ENCODE measurements around the gene YWHAG. TPM values are rescaled to one million over a fixed set of nuclear protein-coding genes. Genes with fewer than 3 reads are reported as not detected.

Gene YWHAG
- total and polyA plus RNA-seq, 9 of the 15 experiments (the other 6 are each of a cell fraction or from before 2014, with no cell fraction given) = 30.4 to 246 (median 94.5) TPM

- TF ChIP-seq ZNF592 (IDR thresholded peaks at IDR 0.05) = no peak
- peak in 1 of 2 experiments; percentile 39; a peak in 2 of 4 replicates for TF ChIP-seq RAD21 (CRISPR knock-in tag; conservative IDR thresholded peaks at IDR 0.05 in 1 of 2, IDR thresholded peaks at IDR 0.05 in 1 of 2)
- no peak for TF ChIP-seq RBM14 (IDR thresholded peaks at IDR 0.05; ENCODE audit: borderline replicate concordance, insufficient read depth, low read depth, low read length)
- TF ChIP-seq CHCHD3 (CRISPR knock-in tag; IDR thresholded peaks at IDR 0.05) = no peak
- no peak for TF ChIP-seq ZNF449 (CRISPR knock-in tag; IDR thresholded peaks at IDR 0.05)
- TF ChIP-seq HNRNPUL1 (IDR thresholded peaks at IDR 0.05; ENCODE audit: low read length) = no peak
- no peak for TF ChIP-seq TSHZ1 (CRISPR knock-in tag; IDR thresholded peaks at IDR 0.05)
- TF ChIP-seq GABPA (tag; conservative IDR thresholded peaks at IDR 0.05; ENCODE audit: low read depth) = no peak
- TF ChIP-seq MXI1 (IDR thresholded peaks at IDR 0.05; ENCODE audit: low read depth, low read length) = no peak
- no peak for TF ChIP-seq PPARD (CRISPR knock-in tag; IDR thresholded peaks at IDR 0.05)
Measured at GRCh38 chr7:76315364-76315763, 43.4 kb downstream of the YWHAG start (continued).
